ENCODE measurements around the gene BRINP3.

Gene BRINP3

DNA sequence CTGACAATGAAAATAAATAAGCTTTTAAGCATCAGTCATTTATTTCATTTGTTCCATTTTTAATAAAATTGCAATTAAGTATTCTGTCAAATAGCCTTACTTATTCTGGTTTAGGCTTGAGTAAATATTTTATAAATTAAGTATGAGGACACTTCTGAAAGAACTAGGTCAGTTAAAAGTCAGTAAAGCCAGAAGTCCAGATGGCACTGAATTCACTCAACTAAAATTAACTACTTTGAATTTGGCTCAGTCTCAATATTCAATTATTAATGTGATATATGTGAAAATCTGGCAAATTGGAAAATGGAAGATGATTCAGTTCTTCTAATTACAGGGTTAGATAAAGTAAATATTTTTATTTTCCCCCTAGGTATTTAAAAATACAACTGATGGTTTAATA is 174.2 kb downstream of the BRINP3 start:
- no peak for DNase-seq

DNA sequence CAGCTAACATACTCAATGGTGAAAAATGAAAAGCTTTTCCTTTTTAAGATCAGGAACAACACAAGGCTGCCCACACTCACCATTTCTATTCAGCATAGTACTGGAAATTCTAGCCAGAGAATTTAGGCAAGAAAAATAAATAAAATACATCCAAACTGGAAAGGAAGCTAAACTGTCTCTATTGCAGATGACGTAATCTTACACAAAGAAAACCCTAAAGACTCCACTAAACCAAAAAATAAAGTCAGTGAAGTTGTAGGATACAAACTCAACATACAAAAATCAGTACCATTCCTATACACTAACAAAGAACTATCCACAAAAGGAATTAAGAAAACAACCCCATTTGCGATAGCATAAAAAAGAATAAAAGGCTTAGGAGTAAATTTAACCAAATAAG is 181.2 kb downstream of the BRINP3 start:
- DNase-seq: no peak

DNA sequence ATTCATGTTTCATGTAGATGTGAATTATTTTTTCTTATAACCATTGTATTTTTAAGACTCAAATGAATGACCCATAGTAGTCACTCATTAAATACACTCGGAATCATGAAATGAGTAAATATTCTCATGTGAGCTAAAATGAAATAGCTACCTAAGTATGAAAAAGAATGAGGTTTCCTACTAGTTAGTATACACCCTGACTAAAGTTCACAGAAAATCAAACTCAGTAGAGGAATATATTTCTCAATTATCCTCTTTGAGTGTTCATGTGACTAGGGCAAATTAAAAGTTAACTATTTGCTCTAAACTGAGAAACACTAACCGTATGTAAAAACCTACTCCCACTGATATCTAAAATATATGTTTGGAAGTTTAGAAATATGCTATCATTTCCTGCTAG is 187.8 kb downstream of the BRINP3 start:
- no peak for DNase-seq

DNA sequence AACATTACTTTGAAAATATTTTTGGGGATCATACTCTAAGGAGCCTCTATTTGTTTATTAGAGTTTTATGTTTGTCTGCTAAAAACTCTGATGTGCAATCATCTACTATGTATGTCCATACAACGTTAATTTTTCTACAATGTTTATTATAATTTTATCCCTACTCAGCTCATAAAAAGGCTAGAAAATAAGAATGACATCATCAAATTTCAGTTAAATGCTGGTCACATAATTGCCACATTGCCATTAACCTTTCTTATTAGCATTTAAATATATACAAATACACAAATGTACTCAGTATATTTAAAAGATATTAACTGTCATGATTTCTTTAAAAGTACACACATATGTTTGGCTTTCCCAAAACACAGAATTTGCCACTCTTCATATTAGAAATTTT is 191.6 kb downstream of the BRINP3 start:
- DNase-seq: no peak

DNA sequence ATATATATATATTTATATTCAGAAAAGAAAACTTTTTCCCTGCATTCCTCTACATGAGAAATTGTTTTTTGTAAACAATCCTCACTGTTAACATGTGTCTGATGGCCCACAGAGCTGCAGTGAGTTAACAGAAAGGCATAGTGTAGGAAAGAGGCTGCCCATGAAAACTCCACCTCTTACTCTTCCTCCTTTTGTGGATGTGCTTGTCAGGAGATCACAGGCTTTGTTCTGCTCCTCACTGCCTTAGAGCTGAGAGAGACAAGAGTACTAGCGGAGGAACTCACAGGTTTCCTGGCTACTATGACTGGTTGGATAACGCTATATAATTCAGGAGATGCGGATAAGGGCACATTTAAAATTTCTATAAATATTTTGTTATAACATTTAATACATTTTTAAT is 200.6 kb downstream of the BRINP3 start:
- DNase-seq: no peak

DNA sequence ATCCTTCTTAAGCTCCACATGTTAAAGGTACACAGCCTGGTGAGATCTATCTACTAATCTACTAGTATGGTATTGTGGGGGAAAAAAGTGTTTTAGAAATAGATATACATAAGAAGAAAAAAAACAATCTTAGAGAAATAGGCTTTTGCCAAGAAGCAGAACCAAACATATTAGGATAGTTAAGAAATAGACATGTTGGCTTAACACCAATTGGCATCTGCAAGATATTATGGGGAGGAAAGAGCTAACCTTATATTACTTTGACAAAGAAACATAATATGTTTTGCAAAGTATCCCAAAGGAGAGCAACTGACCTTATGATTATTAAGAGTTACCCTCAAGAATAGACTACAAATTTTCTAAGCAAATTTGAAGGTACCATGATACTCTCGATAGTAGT is 202.9 kb downstream of the BRINP3 start:
- DNase-seq: no peak

DNA sequence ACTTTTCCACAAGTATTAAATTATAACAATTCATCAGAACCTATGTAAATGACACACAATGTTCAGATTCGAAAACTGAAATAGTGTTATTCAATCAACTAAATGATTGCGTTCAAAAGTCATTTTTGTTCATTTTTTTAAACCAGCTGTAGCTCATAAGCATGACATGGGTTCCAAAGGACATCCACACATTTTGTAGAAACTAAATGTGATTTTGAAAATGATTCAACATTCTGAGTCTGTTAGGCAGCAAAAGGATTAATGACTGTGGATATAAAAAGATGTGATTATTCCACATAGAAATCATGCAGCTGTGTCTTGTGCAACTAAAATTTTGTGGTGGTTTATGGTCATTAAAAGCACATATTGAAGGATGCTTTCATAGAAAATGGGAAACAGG is 204.5 kb downstream of the BRINP3 start:
- DNase-seq: no peak

DNA sequence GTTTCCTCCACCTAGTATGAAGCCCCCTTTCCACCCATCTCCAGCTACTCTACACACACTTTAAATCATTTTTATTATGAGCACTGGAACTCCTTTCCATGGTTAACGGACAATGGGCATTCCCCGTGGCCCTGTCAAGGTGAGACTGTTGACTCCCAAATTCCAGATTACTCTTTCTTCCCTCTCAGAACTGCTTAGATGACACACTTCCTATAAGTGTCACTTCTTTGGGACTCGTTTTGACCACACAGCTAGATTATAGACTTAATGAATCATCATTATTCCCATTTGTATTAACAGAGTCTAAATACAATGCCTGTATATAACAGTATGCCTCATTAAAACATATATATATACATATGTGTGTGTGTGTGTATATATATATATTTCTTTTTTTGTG is 215.1 kb downstream of the BRINP3 start:
- DNase-seq: no peak

DNA sequence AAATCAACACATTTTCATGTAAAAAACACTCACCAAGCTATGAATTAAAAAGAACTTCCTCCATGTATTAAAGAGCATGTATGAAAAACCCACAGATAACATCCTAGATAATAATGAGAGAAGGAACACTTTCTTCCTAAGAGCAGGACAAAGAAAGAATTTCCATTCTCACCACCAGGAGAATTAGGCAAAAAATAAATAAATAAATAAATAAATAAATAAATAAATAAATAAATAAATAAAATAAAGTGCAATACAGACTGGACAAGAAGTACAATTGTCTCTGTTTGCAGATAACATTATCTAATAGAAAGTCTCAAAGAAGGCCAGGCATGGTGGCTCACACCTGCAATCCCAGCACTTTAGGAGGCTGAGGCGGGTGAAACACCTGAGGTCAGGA is 218.2 kb downstream of the BRINP3 start:
- no peak for DNase-seq

DNA sequence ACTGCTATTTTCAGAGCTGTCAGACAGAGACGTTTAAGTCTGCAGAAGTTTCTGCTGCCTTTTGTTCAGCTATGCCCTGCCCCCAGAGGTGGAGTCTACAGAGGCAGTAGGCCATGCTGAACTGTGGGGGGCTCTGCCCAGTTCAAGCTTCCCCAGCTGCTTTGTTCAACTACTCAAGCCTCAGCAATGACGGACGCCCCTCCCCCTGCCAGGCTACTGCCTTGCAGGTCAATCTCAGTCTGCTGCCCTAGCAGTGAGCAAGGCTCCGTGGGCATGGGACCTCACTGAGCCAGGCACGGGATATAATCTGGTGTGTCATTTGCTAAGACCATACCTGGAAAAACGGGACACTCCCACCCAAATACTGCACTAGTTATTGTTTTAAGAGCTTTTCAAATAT is 219.7 kb downstream of the BRINP3 start:
- no peak for DNase-seq

DNA sequence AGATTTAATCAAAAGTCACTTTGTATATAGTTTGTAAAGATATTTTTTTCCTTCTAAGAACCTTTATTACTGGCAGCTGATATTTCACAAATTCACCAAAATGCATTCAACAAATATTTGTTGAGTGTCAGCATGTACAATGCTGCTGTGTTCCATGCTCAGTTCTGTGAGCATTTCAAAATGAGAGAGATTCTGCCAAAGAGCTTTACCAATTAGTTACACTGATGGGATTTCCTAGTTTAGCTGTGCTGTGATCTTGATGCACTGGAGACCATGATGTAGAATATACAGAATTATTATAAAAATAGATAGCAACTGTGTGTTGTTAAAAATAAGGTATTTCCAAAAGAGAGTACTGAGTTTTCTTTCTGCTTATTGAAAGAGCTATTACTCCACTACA is 225.6 kb downstream of the BRINP3 start:
- DNase-seq: no peak

DNA sequence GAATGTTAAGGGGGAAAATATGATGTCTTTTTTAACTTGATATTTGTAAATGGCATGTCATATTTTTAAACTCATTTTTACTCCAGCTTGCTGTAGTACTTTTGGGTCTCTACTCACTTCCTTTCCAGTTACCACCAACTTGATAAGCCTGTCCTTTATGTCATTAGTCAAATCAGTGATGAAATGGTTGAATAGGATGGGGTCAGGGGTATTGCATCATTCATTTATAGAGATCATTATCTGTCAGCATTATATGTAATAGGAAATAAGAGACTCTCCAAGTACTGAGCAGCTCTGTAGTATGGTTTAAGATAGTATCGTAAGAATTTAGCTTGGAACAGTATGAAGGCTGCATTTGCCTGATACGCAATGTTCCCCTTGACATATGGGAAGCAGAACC is 227.3 kb downstream of the BRINP3 start:
- DNase-seq: no peak

DNA sequence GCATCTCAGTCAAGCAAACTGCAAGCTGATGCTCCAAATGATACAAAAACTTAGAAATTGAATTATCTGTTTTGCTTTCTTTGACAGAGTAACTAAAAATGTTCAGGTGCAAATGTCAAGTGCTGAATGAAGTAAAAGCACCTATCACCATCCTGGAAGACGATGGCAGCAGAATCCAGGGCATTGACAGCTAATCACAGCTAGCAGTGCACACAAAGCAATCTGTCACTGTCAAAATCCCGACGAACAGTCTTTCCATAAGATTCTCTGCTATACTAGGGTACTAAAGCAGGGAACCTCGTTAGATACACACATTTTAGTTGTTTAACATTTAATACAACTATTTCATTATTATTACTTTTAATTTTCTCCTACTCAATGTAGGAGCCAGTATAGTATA is 233.3 kb downstream of the BRINP3 start:
- no peak for DNase-seq

DNA sequence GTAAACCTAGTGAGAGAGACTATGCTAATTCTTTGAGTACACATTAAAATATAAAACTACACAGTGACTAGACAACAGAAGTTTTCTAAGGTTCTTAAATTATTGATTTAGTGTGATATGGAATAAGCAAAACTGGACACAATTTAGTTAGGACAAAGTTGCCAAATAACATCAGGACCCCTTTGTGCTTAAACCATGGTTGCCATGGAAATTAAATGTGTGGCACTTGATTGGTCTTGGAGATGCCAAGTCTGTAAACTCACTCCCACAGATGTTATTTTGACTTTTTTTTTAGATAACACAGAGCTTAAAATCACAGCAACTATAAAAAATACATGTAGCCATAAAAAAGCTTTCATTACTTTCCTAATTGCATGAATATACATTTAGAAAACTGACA is 234.6 kb downstream of the BRINP3 start:
- DNase-seq: no peak

DNA sequence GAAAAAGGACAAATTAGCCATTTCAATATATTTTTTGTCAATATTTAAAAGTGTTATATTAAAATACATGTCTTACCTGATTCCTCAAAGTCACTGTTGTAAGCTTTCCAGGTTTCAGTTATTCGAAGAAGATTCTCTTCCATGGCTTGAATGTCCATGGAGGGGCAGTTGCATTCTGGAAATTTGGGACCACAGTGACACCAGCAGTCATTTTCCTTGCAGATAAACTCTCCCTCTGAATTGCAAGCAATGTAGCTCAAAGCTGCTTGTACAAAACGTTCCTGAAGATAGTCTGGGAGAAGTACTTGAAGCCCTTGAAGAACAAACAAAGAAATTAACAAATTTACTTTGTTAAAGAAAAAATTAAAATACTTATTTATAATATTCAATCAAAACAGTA is 251.7 kb downstream of the BRINP3 start:
- DNase-seq: no peak

DNA sequence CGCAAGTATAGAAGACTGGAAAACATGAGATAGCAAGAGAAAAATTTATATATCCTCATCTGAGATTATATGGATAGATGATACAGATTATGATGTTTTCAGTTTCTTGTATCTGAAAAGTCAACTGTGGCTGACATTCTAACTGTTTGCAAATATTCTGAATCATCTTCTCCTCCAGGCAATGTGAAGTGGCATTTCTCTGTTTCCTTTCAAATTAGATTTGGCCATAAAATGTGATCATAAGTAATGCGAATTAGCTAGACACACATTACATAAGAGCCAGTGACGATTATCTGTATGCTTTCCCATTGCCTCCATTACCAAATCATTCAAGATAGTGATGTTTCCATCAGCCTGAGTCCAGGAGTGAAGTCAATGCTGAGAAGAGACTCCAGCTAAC is 265.2 kb downstream of the BRINP3 start:
- no peak for DNase-seq

DNA sequence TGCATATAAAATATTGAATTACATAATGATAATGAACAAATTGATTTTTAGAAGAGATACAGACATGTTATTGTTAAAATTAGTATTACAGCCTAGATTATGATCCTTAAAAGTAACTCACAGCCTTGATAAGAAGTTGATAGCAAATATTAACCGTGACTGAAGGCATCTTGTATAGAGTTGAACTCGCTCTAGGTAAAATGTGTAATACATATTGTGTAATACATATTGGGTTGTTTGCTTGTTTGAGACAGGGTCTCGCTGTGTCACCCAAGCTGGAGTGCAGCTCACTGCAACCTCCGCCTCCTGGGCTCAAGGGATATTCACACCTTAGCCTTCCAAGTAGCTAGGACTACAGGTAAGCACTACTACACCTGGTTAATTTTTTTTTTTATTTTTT is 269.9 kb downstream of the BRINP3 start:
- DNase-seq: no peak

DNA sequence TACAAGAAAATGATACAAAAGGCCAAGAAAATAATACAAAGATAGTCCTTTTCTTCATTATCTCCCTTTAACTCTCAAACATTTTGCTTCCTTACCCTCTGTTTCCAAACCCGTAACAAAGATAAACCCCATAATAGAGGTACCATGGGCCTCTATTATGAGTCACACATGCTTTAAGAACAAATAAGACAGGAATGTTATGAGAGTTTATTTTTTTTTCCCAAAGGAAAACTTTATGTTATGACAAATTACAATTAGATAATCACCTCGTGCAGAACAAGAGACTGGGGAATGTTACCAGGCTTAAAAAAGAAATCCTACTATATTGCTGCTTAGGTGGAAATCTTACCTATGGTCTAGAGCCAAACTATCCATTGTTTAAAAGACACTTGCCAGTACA is 272.0 kb downstream of the BRINP3 start:
- DNase-seq: no peak

DNA sequence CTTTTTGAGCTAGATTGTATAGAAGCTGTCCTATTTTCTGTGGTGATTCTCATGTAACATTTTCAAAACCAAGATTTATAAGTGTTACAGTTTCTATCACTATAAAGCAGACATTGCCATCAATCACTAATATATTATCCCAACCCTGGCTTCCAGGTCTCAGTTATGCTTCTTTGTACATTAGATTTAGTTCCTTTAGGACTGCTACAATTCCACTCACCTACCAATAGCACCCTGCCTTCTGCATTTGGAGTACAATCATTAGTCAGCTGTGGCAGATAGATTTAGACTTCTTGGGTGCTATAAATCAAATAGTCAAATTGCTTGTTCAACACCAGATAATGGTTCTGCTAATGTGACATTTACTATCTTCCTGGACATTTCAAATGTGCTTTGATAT is 281.6 kb downstream of the BRINP3 start:
- DNase-seq: no peak

DNA sequence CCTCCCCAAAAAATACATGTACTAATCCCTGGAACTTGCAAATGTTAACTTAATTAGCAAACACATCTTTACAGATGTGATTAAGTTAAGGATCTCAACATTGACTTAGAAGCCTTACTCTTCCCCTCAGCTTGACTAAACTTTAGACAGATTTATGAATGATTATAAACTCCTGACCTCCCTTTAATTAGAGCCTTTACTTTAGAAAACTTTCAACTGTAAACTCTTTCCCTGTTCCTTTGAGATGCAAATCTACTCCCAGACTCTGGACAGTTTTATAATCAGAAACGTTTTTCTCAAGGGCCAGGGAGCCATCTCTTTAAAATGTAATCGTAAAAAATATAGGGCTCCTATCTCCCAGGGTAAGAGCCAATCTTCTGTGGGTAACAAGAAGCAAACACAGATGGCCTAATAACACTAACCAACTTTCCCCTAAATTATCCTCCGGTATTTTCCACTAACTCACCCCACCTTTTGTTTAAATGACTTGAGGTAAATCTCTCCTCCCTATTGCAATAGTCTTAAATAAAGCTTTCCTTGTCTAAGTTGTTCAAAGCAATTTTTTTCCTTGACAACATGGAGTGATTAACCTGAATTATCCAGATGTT is 284.1 kb downstream of the BRINP3 start:
- DNase-seq: no peak

DNA sequence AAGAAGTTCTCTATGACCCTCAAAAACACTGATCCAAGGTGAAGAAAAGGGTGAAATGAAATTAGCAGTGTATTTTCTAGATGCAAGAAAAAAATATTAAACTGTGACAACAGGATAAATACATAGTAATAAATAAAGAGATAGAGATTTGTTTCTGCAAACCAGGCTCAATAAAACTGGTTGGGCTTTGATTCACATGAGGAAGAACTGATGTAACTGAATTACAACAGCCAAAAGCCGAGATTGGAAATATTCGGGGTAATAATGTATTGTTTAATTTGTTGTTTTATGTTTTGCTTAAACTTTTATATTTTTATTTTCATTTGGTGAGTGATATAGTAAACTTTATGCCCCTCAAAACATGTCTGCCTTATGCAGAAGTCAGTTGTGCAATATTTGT is 285.0 kb downstream of the BRINP3 start:
- no peak for DNase-seq

DNA sequence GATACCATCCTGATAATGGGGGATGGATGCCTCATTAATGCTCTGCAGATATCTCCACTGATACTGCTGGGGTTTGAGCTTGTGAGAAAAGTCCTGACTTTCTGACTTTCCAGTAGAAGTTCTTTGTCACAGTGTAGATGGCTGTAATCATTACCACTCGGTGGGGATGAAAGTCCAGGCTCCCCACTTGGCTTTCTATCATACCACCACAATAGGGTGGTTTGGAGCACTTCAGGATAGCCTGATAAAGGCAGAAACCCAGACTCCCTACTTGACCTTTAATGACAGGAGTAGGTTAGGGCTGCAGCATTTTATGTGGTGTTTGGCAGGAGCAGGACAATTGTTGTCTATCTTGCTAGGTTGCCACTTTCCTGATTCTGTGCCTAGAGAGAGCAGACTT is 294.1 kb downstream of the BRINP3 start:
- no peak for DNase-seq

DNA sequence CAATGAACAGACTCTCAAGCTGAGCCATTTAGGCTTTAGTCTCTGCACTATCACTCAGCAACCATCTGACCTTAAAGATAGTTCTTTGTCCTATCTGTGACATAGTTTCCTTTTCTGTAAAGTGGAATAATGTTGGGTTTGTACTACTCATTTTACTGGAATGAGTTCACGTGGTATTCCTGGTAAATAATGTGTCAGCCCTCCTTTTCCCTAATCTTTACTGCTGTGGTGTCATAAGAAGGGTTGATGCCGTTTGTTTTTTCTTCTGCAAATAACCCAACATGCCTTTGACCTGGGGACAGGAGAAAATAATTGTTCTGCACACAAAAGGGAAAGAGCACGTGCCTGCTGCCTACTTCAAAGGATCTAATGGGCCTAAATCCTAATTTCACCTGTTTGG is 297.8 kb downstream of the BRINP3 start:
- DNase-seq: no peak

DNA sequence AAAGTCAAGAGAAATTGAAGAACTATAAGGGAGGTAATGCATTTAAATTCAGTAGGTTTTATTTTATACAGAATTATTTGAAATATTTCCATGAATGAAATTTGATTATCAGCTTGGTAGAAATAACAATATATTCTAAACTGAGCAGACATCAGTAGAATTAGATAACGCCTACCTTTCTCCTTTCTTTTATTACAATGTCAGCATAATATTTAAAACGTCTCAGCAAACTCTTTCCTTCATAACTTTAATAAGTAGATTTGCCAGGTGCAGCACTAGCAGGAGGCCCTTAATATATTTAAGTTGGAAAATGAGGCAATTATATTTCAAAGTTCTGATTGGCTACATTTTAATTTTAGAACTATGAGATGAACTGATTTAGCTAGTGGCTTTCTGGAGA is 298.8 kb downstream of the BRINP3 start:
- DNase-seq: no peak

DNA sequence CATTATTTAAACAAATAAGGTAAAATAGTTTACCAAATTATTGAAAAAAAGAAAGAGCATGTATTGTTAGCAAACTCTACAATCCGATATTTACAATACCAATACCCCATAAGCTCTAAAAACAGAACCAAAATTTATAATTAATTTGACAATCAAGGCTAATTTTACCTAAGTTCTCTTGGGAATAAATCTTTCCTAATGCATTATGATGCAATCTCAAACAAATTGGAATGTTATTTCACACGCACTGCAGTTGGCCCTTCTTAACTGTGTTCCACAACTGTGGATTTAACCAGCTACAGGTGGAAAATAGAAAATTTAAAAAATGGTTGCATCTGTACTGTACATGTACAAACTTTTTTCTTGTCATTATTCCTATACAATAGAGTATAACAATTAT is 300.1 kb downstream of the BRINP3 start:
- DNase-seq: no peak

DNA sequence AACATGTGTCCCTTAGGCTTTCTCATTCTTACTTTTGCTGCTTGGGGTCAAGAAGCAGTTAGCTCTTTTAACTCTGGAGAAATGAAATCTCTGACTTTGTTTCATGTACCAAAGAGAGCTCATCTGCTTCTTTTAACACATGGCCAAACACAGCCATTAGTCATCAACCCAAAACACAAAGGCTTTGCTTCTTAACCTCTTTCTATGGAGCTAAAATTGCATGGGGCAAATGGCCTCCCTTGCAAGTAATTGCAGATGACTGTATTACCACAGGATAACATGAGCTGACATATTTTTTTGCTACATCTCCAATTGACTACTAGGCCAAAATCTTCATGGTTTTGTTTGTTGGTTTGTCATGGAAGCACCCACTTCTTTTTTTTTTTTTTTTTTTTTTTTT is 300.9 kb downstream of the BRINP3 start:
- no peak for DNase-seq
